Hepatocyte (in vitro differentiated cells): ENCODE measurements around the gene CCR9.

Experiments used
- EZH2 ChIP-seq: fragments of 200-600 bp; sonication (generic); IDR thresholded peaks from 2 replicates; pipeline ENCODE4 v1.6.1; 2016; ENCODE audit warnings: antibody characterized with exemption, mild to moderate bottlenecking, borderline replicate concordance
- EZH2phosphoT487 ChIP-seq: fragments of 200-600 bp; sonication (generic); IDR thresholded peaks from one replicate; pipeline ENCODE4 v1.6.1; 2018; ENCODE audit warnings: antibody characterized with exemption, mild to moderate bottlenecking, low read depth, moderate library complexity; ENCODE audit not compliant: unreplicated experiment, severe bottlenecking
- TF ChIP-seq, protein P1 (sequence below): fragments of 200-600 bp; sonication (generic); IDR thresholded peaks from 2 replicates; pipeline ENCODE4 v1.5.1; 2016; ENCODE audit warnings: antibody characterized with exemption, mild to moderate bottlenecking; ENCODE audit not compliant: poor library complexity

DNA sequence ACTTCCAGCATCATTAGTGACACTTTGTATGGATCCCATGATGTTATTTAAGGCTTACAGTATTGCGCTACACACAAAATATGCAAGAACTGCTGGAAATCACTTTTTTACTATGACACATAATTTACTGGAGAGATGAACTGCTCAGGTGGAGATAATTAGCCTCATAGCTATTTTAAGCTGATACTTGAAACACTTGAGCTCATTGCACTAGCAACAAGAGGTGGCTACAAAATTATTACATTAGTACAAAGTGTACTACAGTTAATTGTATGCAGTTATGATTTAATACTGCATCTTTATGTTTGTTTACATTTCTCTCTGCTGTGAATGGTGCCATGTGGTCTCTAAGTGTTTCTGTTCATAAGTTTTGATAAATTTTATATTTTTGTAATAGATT is 38.0 kb upstream of the CCR9 start:
- no peak for TF ChIP-seq EZH2phosphoT487
- TF ChIP-seq, protein P1, sequence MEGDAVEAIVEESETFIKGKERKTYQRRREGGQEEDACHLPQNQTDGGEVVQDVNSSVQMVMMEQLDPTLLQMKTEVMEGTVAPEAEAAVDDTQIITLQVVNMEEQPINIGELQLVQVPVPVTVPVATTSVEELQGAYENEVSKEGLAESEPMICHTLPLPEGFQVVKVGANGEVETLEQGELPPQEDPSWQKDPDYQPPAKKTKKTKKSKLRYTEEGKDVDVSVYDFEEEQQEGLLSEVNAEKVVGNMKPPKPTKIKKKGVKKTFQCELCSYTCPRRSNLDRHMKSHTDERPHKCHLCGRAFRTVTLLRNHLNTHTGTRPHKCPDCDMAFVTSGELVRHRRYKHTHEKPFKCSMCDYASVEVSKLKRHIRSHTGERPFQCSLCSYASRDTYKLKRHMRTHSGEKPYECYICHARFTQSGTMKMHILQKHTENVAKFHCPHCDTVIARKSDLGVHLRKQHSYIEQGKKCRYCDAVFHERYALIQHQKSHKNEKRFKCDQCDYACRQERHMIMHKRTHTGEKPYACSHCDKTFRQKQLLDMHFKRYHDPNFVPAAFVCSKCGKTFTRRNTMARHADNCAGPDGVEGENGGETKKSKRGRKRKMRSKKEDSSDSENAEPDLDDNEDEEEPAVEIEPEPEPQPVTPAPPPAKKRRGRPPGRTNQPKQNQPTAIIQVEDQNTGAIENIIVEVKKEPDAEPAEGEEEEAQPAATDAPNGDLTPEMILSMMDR = no peak
- no peak for TF ChIP-seq EZH2
